GM18508 (cell line): ENCODE data around the gene MEIOSIN.
"Not testable (repeated sequence)": the region's sequence is repeated elsewhere in the genome, so short reads cannot be mapped to it uniquely, and the experiment has no call there.

Source experiments
- ATAC-seq: cut with Tn5 transposase; IDR thresholded peaks from one replicate; pipeline ENCODE4 v1.9.1; 2021; ENCODE audit warnings: moderate number of reproducible peaks; ENCODE audit not compliant: insufficient read depth, unreplicated experiment

The MEIOSIN gene

GRCh38 chr19:45733160-45733810 is at the start of gene MEIOSIN:
MEIOSIN (plus strand) TSS chr19:45733439; CDS start chr19:45735377, 1,938 bp downstream.
- ATAC-seq: no peak

DNA sequence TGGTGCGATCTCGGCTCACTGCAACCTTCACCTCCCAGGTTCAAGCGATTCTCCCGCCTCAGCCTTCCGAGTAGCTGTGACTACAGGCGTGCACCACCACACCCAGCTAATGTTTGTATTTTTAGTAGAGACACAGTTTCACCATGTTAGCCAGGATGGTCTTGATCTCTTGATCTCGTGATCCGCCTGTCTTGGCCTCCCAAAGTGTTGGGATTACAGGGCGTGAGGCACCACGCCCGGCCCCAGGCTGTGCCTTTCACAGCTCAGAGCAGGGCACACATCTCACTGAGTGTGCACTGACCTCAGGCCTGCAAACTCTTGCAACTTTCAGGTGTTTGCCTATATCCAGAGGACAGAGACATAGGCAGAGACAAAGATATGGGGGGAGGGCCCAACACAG is 48.2 kb upstream of the MEIOSIN start:
- ATAC-seq: not testable (repeated sequence)

GRCh38 chr19:45687599-45687998 is 45.6 kb upstream of the MEIOSIN start:
- ATAC-seq: no peak

DNA sequence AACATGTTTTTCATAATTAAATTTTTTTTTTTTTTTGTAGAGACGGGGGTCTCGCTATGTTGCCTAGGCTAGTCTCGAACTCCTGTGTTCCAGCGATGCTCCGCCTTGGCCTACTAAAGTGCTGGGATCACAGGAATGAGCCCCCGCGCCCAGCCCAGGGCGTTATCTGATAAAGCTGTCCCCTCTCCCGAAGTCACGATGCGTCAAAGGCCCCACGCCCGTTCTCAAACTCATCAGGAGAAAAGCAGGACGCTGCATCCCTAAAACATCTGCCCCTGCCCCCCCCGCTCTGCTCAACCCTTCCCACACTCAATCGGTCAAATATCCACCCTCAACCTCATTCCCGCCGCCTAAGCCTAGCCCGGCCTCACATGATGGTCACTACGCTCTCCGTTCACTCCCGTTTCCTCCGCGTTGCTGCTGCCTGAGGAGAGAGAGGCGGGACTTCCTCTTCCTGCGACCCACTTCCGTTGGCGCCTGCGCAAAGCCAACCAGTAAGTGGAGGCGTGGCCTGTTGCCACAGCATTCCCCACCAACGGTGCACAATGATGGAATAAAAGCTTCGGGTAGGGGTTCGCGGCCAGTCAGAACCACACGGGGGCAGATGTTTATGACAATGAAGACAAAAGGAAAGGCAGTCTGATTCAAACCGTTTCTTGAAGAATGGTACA is 41.6 kb upstream of the MEIOSIN start, which contains the start of gene SNRPD2:
Gene SNRPD2, minus strand, starts transcription at position 438 of the 671 bp plus-strand sequence. Its CDS starts 65 bp downstream, at position 373.
- peak; percentile 28 for ATAC-seq

DNA sequence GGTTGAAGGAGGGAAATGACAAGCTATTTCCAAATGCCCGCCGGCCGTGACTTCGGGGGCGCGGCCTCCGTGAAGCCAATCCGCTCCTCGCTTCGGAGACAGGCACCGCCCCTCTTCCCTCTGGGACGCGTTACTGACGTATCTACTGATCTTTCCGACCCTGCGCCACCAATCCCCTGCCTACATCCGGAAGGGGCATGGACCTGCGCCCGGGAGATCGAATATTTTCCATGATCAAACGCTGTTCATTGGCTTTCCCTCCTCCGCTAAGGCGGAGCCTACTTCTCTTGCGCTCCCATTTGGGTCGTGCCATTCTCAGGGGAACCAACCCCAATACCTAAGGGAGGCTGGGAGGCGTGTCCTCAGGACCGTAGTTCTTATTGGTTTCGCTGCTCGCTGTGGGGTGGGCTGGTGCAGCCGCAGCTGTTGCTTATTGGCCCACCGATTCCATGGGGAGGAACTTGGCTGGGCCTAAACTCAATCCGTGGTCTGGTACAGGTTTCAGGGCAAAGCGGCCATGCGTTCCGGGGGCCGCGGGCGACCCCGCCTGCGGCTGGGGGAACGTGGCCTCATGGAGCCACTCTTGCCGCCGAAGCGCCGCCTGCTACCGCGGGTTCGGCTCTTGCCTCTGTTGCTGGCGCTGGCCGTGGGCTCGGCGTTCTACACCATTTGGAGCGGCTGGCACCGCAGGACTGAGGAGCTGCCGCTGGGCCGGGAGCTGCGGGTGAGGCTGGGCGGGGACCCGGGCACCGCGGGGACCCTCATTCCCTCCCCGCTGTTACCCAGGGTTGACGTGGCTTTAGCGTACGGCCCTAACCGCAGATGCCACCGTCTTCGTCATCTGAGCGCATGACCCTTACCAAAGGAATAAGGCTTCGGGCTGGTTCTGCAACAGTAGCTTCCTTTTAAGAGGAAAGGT is 40.8 kb upstream of the MEIOSIN start, which contains the start of gene QPCTL:
Gene QPCTL, plus strand, starts transcription at position 480 of the 919 bp plus-strand sequence. Its CDS starts 38 bp downstream, at position 518.
- peak; percentile 64 for ATAC-seq

DNA sequence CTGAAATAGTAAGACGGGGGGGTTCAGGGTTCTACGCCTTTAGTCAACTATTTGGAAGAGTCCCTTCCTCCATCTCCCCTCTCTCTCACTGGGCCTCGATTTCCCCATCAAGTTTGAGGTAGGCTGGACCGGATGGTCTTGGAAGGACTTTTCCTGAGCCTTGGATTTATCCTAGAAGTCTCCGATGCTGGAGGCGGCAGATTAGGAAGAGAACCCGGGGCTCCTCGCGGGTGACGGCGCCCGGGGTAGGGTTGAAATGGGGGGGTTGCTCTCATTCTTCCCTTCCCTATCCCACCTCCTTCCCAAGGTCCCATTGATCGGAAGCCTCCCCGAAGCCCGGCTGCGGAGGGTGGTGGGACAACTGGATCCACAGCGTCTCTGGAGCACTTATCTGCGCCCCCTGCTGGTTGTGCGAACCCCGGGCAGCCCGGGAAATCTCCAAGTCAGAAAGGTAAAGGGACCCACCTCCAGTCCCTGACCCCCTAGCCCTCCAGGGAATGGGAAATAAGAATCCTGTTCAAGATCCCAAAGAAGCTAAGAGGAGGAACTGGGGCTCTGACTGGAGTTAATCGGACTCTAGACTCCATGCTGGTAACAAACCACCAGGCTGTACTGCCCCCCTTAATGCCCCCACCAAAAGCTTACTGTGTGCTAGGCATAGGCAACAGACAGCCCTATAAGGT is 40.0 kb upstream of the MEIOSIN start:
- ATAC-seq: no peak

DNA sequence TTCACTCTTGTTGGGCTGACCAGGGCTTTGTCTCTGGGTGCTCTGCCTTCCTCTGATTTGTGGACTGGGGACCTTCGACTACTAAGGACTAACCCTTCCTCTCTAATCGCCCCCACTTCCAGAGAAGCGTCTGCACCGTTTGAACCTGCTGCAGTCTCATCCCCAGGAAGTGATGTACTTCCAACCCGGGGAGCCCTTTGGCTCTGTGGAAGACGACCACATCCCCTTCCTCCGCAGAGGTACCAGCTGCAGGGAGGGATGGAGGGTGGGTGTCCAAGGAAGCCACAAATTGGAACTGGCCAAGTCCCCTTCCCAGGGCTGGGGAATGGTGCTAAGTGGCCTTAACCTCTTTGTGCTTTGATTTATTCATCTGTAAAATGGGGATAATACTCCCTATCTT is 31.6 kb upstream of the MEIOSIN start:
- ATAC-seq: no peak

DNA sequence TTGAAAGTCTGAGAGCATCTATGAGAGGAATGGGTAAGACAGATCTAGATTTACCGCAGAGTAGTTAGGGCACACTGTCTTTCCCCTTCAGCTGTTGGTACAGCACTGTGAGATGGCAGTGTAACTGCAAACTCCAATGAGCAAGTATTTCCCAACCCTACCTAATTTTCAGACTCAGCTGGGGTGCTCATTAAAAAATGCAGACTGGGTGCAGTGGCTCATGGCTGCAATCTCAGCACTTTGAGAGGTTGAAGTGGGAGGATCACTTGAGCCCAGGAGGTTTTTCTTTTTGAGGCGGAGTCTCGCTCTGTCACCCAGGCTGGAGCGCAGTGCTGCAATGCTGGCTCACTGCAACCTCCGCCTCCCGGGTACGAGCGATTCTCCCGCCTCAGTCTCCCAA is 28.1 kb upstream of the MEIOSIN start:
- no peak for ATAC-seq

- ATAC-seq: no peak
Measured at GRCh38 chr19:45705710-45706415, 27.4 kb upstream of the MEIOSIN start.

- ATAC-seq: no peak
Measured at GRCh38 chr19:45710356-45711130, 22.7 kb upstream of the MEIOSIN start.

- no peak for ATAC-seq
Measured at GRCh38 chr19:45711851-45712698, 21.2 kb upstream of the MEIOSIN start.

GRCh38 chr19:45712699-45713067 is 20.6 kb upstream of the MEIOSIN start:
- ATAC-seq: no peak

GRCh38 chr19:45713141-45713540 is 20.1 kb upstream of the MEIOSIN start:
- no peak for ATAC-seq

DNA sequence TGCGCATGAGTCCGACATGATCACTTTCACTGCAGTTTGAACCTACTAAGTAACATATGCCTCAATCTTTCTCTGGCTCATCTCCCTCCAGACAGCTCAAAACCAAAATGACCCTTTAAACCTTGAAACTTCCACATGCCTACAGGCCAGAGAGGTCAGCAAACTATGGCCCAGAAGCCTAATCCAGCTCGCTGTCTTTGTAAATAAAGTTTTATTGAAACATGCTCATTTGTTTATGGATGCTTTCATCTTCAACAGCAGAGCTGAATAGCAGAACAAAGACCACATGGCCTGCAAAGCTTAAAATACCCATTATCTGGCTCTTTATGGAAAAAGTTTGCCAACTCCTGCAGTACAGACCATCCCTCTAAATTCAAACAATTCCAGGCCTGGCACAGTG is 18.1 kb upstream of the MEIOSIN start:
- no peak for ATAC-seq

DNA sequence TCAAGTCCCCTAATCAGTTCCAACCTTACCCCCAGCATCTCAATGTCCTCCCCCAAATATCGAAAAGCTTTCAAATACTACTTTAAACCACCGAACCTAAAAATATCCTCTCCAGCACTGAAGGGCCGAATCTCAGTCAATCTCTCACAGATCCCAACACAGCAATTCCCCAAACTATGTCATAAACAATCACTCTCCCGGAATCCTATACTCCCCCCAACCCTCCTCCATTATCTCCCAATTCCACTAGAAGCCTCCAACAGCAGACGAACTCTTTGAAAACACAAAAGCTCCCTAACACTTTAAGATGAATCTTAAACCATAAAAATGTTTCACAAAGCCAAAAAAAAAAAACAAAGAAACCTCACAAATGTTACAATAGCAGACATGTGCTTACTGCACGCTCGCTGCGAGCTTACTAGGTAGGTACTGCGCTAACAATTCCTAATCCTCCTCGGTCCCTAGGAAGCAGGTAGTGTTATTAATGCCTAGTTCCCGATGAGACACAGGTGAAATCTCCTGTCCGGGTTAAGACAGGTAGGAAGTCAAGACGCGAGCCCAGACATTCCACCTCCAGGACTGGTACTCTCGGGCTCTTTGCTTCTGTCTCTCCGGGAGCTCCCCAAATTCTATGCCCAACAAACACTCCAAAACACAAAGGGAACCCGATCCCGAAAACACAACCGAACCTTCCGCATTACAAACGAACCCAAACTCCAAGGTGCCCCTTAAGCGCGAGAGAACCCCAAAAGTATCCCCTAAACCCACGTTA is 16.7 kb upstream of the MEIOSIN start:
- no peak for ATAC-seq

GRCh38 chr19:45717131-45717982 is 15.9 kb upstream of the MEIOSIN start:
- ATAC-seq: peak; percentile 79
